CD4-positive, CD25-positive, alpha-beta regulatory T cell (primary cell): ENCODE measurements around the gene RAD51B. TPM values are rescaled to one million over a fixed set of nuclear protein-coding genes. Genes with fewer than 3 reads are reported as not detected.

Experiments used
- ATAC-seq, 2 donors: fragments of 150-1000 bp; cut with Tn5 transposase; one replicate each; pipeline ENCODE4 v1.10.0; 2021; ENCODE audit warnings: low read depth in 2 of 2, moderate number of reproducible peaks in 2 of 2, moderate library complexity in 1 of 2
- DNase-seq, 3 donors: peaks; one replicate each; pipeline versions ENCODE4 v3.0.0 to v3.0.0-alpha.2; 2012 to 2022; ENCODE audit warnings: mixed read lengths in 1 of 3
- H3K27ac ChIP-seq: one replicate; pipeline ENCODE4 v1.7.0; 2013; ENCODE audit warnings: mild to moderate bottlenecking, low read length; ENCODE audit not compliant: insufficient read depth, poor library complexity, severe bottlenecking
- H3K27me3 ChIP-seq: one replicate; pipeline ENCODE4 v1.7.0; 2013; ENCODE audit warnings: low read length; ENCODE audit not compliant: control insufficient read depth, insufficient read depth
- H3K36me3 ChIP-seq: one replicate; pipeline ENCODE4 v1.7.0; 2013; ENCODE audit warnings: mild to moderate bottlenecking, low read length, moderate library complexity; ENCODE audit not compliant: control insufficient read depth, insufficient read depth
- H3K4me1 ChIP-seq: 2 replicates; pipeline ENCODE4 v1.7.0; 2013; ENCODE audit warnings: mild to moderate bottlenecking, low read length; ENCODE audit not compliant: insufficient read depth, control insufficient read depth, poor library complexity, severe bottlenecking
- H3K4me3 ChIP-seq: one replicate; pipeline ENCODE4 v1.7.0; 2013; ENCODE audit warnings: low read depth, mild to moderate bottlenecking, low read length, moderate library complexity
- H3K9me3 ChIP-seq, 2 experiments: 1 replicate in 1 of 2; 2 replicates in 1 of 2; pipeline ENCODE4 v1.7.0; 2013; ENCODE audit warnings: low read length in 2 of 2, mild to moderate bottlenecking in 1 of 2, moderate library complexity in 1 of 2; ENCODE audit not compliant: control insufficient read depth in 2 of 2
- H3K27ac Mint-ChIP-seq, 3 donors: one replicate each; pipeline ENCODE4 v1.8.0; 2020 to 2022; ENCODE audit warnings: mild to moderate bottlenecking in 3 of 3, mixed read lengths in 3 of 3, moderate library complexity in 2 of 3
- H3K27me3 Mint-ChIP-seq: one replicate; pipeline ENCODE4 v1.8.0; 2022; ENCODE audit warnings: mild to moderate bottlenecking, mixed read lengths
- H3K36me3 Mint-ChIP-seq: one replicate; pipeline ENCODE4 v1.8.0; 2020; ENCODE audit warnings: mixed read lengths
- H3K4me1 Mint-ChIP-seq, 4 donors: one replicate each; pipeline ENCODE4 v1.8.0; 2020 to 2022; ENCODE audit warnings: mixed read lengths in 4 of 4, mild to moderate bottlenecking in 1 of 4
- H3K4me3 Mint-ChIP-seq, 4 donors: one replicate each; pipeline ENCODE4 v1.8.0; 2020 to 2022; ENCODE audit warnings: mild to moderate bottlenecking in 4 of 4, mixed read lengths in 4 of 4, moderate library complexity in 3 of 4
- H3K9me3 Mint-ChIP-seq, 7 donors: one replicate each; pipeline ENCODE4 v1.8.0; 2020 to 2022; ENCODE audit warnings: mixed read lengths in 7 of 7, mild to moderate bottlenecking in 3 of 7, moderate library complexity in 2 of 7
- polyA plus RNA-seq, 4 donors: library from polyadenylated mRNA; unstranded; fragments of 300-500 nt; fragmentation: Illumina TruSeq; gene quantifications; one replicate each; pipeline ENCODE4 v1.2.3, GENCODE V29; 2021
- total RNA-seq: library from RNA; stranded (reverse); gene quantifications from one replicate; pipeline ENCODE4 v1.2.3, GENCODE V29; 2022

The RAD51B gene
- total and polyA plus RNA-seq, 5 donors from 2014 or later: 19.1 to 40.2 (median 28.1) TPM

- no peaks in the 10 kb centered on the region for H3K36me3 ChIP-seq
- peaks cover 14% of the 10 kb centered on the region for H3K4me1 ChIP-seq
- H3K9me3 ChIP-seq: no peaks in the 10 kb centered on the region
- peaks cover 4% of the 10 kb centered on the region for H3K36me3 Mint-ChIP-seq
- H3K27ac Mint-ChIP-seq: no peak overlapping the region
- H3K4me1 Mint-ChIP-seq: peaks cover 10 to 33% (median 20%) of the 10 kb centered on the region in 4 donors
- H3K27ac ChIP-seq: no peak overlapping the region
- no peaks in the 10 kb centered on the region for H3K27me3 ChIP-seq
- no peak overlapping the region for H3K4me3 ChIP-seq
- no peak overlapping the region for H3K4me3 Mint-ChIP-seq
- no peaks in the 10 kb centered on the region for H3K9me3 Mint-ChIP-seq
- no peak for DNase-seq
- no peaks in the 10 kb centered on the region for H3K27me3 Mint-ChIP-seq
- ATAC-seq: no peak
These were observed 490.0 kb downstream of the RAD51B start for GRCh38 chr14:68309616-68310015.

- Mint-ChIP-seq H3K9me3 (no peaks in the 10 kb centered on the region), H3K36me3 (no peaks in the 10 kb centered on the region), H3K4me1 (peaks cover 16 to 35% (median 19%) of the 10 kb centered on the region in 4 donors), H3K27me3 (no peaks in the 10 kb centered on the region), H3K27ac (peak overlapping the region in 2 of 3 donors; percentile 2 to 23), H3K4me3 (peak overlapping the region in 3 of 4 donors; percentile 12 to 15 (median 15))
- DNase-seq: no peak
- no peaks in the 10 kb centered on the region for H3K36me3 ChIP-seq
- H3K9me3 ChIP-seq: no peaks in the 10 kb centered on the region
- ATAC-seq: no peak
- peak overlapping the region; percentile 30 for H3K4me3 ChIP-seq
- H3K27me3 ChIP-seq: no peaks in the 10 kb centered on the region
- peaks cover 14% of the 10 kb centered on the region for H3K4me1 ChIP-seq
- H3K27ac ChIP-seq: no peak overlapping the region
These were observed 492.7 kb downstream of the RAD51B start for GRCh38 chr14:68312300-68312699.

- Mint-ChIP-seq H3K4me1 (peaks cover 16 to 35% (median 19%) of the 10 kb centered on the region in 4 donors), H3K9me3 (no peaks in the 10 kb centered on the region), H3K36me3 (no peaks in the 10 kb centered on the region), H3K27me3 (no peaks in the 10 kb centered on the region), H3K27ac (peak overlapping the region; percentile 2 to 58 (median 23)), H3K4me3 (peak overlapping the region in 3 of 4 donors; percentile 12 to 41 (median 15))
- peaks cover 14% of the 10 kb centered on the region for H3K4me1 ChIP-seq
- H3K27ac ChIP-seq: no peak overlapping the region
- peak overlapping the region; percentile 30 for H3K4me3 ChIP-seq
- no peaks in the 10 kb centered on the region for H3K36me3 ChIP-seq
- H3K9me3 ChIP-seq: no peaks in the 10 kb centered on the region
- no peaks in the 10 kb centered on the region for H3K27me3 ChIP-seq
- DNase-seq: peak in 1 of 3 donors; percentile 50
- ATAC-seq: peak; percentile 24 to 47
These were observed 493.5 kb downstream of the RAD51B start for GRCh38 chr14:68312884-68313610.

GRCh38 chr14:68314642-68315041, 495.1 kb downstream of the RAD51B start:
- Mint-ChIP-seq H3K36me3 (no peaks in the 10 kb centered on the region), H3K27me3 (no peaks in the 10 kb centered on the region), H3K9me3 (no peaks in the 10 kb centered on the region), H3K4me1 (peaks cover 16 to 35% (median 22%) of the 10 kb centered on the region in 4 donors), H3K4me3 (no peak overlapping the region), H3K27ac (peak overlapping the region; percentile 2 to 83 (median 21))
- H3K36me3 ChIP-seq: no peaks in the 10 kb centered on the region
- H3K4me3 ChIP-seq: no peak overlapping the region
- no peaks in the 10 kb centered on the region for H3K27me3 ChIP-seq
- H3K9me3 ChIP-seq: no peaks in the 10 kb centered on the region
- H3K27ac ChIP-seq: no peak overlapping the region
- DNase-seq (peak in 1 of 3 donors; percentile 71), ATAC-seq (no peak)
- peaks cover 14% of the 10 kb centered on the region for H3K4me1 ChIP-seq

- Histone ChIP-seq H3K4me3 (no peak overlapping the region), H3K4me1 (peaks cover 14% of the 10 kb centered on the region), H3K27me3 (no peaks in the 10 kb centered on the region), H3K27ac (no peak overlapping the region), H3K9me3 (no peaks in the 10 kb centered on the region), H3K36me3 (no peaks in the 10 kb centered on the region)
- no peaks in the 10 kb centered on the region for H3K36me3 Mint-ChIP-seq
- no peaks in the 10 kb centered on the region for H3K9me3 Mint-ChIP-seq
- DNase-seq (no peak), ATAC-seq (no peak)
- peak overlapping the region in 2 of 3 donors; percentile 21 to 83 for H3K27ac Mint-ChIP-seq
- H3K27me3 Mint-ChIP-seq: no peaks in the 10 kb centered on the region
- peaks cover 16 to 34% (median 23%) of the 10 kb centered on the region in 4 donors for H3K4me1 Mint-ChIP-seq
- H3K4me3 Mint-ChIP-seq: no peak overlapping the region
These were observed 495.5 kb downstream of the RAD51B start for GRCh38 chr14:68315081-68315480.

GRCh38 chr14:68316078-68316868, 496.7 kb downstream of the RAD51B start:
- Mint-ChIP-seq H3K27ac (peak overlapping the region in 1 of 3 donors; percentile 2), H3K9me3 (peaks cover 0 to 3% (median 0%) of the 10 kb centered on the region in 7 donors), H3K4me3 (no peak overlapping the region), H3K4me1 (peaks cover 24 to 39% (median 31%) of the 10 kb centered on the region in 4 donors), H3K36me3 (no peaks in the 10 kb centered on the region), H3K27me3 (no peaks in the 10 kb centered on the region)
- DNase-seq (no peak), ATAC-seq (no peak)
- H3K27me3 ChIP-seq: no peaks in the 10 kb centered on the region
- no peaks in the 10 kb centered on the region for H3K9me3 ChIP-seq
- no peaks in the 10 kb centered on the region for H3K36me3 ChIP-seq
- peaks cover 10% of the 10 kb centered on the region for H3K4me1 ChIP-seq
- H3K4me3 ChIP-seq: no peak overlapping the region
- no peak overlapping the region for H3K27ac ChIP-seq

- no peaks in the 10 kb centered on the region for H3K36me3 ChIP-seq
- H3K27me3 ChIP-seq: no peaks in the 10 kb centered on the region
- no peak overlapping the region for H3K27ac ChIP-seq
- H3K27me3 Mint-ChIP-seq: no peaks in the 10 kb centered on the region
- DNase-seq (no peak), ATAC-seq (no peak)
- H3K9me3 ChIP-seq: no peaks in the 10 kb centered on the region
- H3K4me1 ChIP-seq: peaks cover 10% of the 10 kb centered on the region
- H3K4me1 Mint-ChIP-seq: peaks cover 16 to 33% (median 31%) of the 10 kb centered on the region in 4 donors
- H3K4me3 ChIP-seq: no peak overlapping the region
- no peak overlapping the region for H3K27ac Mint-ChIP-seq
- peaks cover 0 to 4% (median 0%) of the 10 kb centered on the region in 7 donors for H3K9me3 Mint-ChIP-seq
- H3K4me3 Mint-ChIP-seq: no peak overlapping the region
- no peaks in the 10 kb centered on the region for H3K36me3 Mint-ChIP-seq
These were observed 497.7 kb downstream of the RAD51B start for GRCh38 chr14:68317239-68317638.
